ENCODE data around the gene AOC1.
"Not testable (repeated sequence)": the region's sequence is repeated elsewhere in the genome, so short reads cannot be mapped to it uniquely, and the experiment has no call there.

The AOC1 gene

DNA sequence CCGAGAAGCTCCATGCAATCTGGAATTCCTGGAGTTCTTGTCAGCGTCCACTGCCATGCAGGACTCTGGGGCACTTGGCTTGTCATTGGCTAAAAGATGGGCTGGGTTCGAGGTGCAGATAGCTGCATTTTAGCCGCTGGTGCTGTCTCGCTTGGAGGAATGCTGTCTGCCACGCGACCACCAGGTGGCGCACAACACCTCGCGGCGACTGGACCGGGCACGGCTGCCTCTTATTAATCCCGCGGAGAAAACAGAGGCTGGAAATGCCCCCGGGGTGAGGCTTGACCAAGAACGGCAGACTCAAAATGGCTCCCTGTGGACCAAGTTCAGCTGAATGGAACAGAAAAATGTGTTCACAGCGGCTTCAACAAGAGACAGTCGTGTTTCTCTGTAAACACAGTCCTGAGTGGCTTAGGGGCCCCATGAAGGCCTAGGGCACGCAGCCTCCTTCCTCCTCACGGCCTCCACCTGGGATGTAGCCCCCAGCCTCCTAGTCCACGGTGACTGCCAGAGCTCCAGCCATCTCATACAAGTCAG lies 46.2 kb downstream of the AOC1 start:
- no peak for DNase-seq

DNA sequence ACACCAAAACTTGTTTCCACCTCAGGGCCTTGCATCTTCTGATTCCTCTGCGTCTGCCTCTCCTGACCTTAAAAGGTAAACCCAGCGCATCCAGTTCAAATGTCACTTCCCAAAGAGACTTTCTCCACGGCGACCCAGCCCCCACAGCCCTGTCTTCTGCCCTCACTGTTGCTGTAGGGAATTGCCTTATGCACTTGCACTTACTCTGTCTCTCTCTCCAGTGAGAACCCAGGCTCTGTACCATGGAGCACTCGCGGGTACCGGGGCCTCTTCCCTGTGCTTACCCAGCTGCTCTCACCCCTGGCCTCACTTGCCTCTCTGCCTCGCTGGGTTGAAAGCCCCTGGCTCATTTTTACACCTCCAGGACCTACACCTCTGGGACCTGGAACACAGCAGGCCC lies 48.4 kb downstream of the AOC1 start:
- no peak for DNase-seq

- DNase-seq: no peak
These were observed 49.1 kb downstream of the AOC1 start for GRCh38 chr7:150901160-150902035.

- no peak for DNase-seq
These were observed 50.0 kb downstream of the AOC1 start for GRCh38 chr7:150902078-150903033.

GRCh38 chr7:150903606-150904005 lies 51.3 kb downstream of the AOC1 start:
- no peak for DNase-seq

DNA sequence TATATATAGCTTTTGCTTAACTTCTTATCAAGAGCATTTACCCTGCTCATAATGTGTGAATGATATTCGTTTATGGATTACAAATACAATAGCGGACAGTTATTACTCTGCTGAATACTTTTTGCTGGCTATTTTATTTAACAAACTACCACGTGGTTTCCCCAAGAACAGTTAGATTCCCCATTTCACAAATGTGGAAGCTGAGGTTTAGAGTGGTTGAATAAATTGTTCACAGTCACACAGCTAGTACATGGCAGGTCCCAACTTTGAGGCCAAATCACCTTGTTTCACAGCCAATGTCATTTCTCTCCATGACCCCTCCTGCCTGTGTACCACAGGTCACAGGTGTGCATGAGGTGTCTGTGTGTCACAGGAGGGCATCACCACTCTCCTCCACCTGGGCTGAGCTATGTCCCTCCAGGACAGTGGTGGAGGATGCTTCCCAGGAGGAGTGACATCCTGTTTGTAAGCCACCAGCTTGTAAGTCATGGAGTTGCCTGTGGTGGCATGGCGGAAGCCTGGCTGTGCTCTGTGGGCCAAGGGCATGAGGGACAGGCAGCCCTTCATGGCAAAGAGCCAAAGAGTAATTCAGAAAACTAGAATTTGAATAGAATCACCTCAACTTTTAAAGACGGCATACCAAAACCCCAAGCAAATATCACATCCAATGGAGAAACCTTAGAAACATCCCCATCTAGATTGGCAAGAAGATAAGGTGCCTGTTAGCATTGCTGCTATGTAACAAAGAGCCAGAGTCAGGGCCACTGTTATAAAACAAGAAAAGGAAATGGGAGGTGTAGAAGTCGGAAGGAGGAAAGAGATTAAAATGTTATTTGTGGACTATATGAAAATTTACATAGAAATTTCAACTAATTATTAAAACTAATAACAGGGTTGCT lies 51.9 kb downstream of the AOC1 start:
- no peak for DNase-seq

DNA sequence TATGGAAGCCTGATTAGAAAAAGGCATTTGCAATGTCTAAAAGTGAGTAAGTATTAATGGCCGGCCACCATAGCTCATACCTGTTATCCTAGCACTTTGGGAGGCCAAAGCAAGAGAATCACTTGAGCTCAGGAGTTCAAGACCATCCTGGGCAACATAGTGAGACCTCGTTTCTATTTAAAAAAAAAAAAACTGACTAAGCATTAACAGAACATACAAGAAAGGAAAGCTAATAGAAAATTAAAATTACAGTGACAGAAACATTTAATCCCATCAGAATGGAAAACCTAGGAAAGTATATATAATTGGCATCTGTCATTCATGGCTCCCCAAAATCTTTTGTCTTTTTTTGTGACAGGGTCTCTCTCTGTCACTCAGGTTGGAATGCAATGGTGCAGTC lies 55.9 kb downstream of the AOC1 start:
- no peak for DNase-seq

GRCh38 chr7:150909200-150909995 lies 57.1 kb downstream of the AOC1 start:
- DNase-seq: no peak

DNA sequence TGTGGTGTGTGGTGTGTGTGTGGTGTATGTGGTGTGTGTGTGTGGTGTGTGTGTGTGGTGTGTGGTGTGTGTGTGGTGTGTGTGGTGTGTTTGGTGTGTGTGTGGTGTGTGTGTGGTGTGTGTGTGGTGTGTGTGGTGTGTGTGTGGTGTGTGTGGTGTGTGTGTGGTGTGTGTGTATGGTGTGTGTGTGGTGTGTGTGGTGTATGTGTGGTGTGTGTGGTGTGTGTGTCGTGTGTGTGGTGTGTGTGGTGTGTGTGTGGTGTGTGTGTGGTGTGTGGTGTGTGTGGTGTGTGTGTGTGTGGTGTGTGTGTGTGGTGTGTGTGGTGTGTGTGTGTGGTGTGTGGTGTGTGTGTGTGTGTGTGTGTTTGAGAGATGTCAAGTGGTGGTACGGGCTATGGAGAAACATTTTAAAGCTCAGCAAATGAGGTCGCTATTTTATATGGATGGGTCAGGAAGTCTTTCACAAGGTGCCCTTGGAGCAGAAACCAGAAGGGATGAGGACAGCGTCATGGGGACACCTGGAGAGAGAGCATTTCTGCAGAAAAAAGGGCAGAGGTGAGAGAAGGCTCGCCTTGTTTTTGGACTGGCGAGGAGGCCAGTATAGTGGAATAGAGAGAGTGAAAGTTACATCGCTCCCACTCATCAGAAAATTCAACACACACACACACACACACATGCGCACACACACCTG lies 58.1 kb downstream of the AOC1 start:
- DNase-seq: not testable (repeated sequence)

- DNase-seq: no peak
These were observed 58.7 kb downstream of the AOC1 start for GRCh38 chr7:150910996-150911422.
